Measurements from ENCODE around the gene CCDC43. TPM values are rescaled to one million over a fixed set of nuclear protein-coding genes. Genes with fewer than 3 reads are reported as not detected.
"Not testable (repeated sequence)": the region's sequence is repeated elsewhere in the genome, so short reads cannot be mapped to it uniquely, and the experiment has no call there.

CCDC43 gene
- total RNA-seq, 1 experiment from 2014 or later: 16.0 TPM

GRCh38 chr17:44726121-44726520, 36.5 kb upstream of the CCDC43 start:
- intact Hi-C loops (cut with micrococcal nuclease; ENCODE audit: unreplicated experiment); H3K36me3 ChIP-seq (ENCODE audit: control insufficient read depth, insufficient read depth, low read length); in situ Hi-C loops (cut with HindIII; ENCODE audit: low pct_unique_long_range_greater_than_20kb, low sequenced_read_pairs); H3K4me3 ChIP-seq (ENCODE audit: low read depth in 2 of 2, low read length in 2 of 2); H3K9me3 ChIP-seq (ENCODE audit: control insufficient read depth, insufficient read depth, low read depth, low read length); DNase-seq (ENCODE audit: low read depth, low spot score); H3K27ac ChIP-seq (ENCODE audit: low read length); BruUV-seq (replicated peaks); ATAC-seq; H3K4me1 ChIP-seq (ENCODE audit: control insufficient read depth, insufficient read depth, low read length); H3K27me3 ChIP-seq (ENCODE audit: control insufficient read depth, insufficient read depth, low read length); POLR2A ChIA-PET: not testable (repeated sequence)
- CTCF ChIA-PET: interaction anchor here (0.6 kb wide), 1 partner anchor 52 kb away, joined by 6 read pairs; no protein-coding TSS in a partner anchor

- H3K36me3 ChIP-seq (ENCODE audit: control insufficient read depth, insufficient read depth, low read length): peaks cover 5% of the 10 kb centered on the region; the same call in 1 of the 2 replicates
- in situ Hi-C loops (cut with HindIII; ENCODE audit: low pct_unique_long_range_greater_than_20kb, low sequenced_read_pairs) (no loop called here), intact Hi-C loops (cut with micrococcal nuclease; ENCODE audit: unreplicated experiment) (no loop called here)
- DNase-seq (ENCODE audit: low read depth, low spot score): no peak
- H3K27ac ChIP-seq (ENCODE audit: low read length): no peak overlapping the region
- no peak for TF ChIP-seq POLR2AphosphoS5 (IDR thresholded peaks at IDR 0.05; ENCODE audit: low read depth, low read length)
- no peak for TF ChIP-seq SIN3A (IDR thresholded peaks at IDR 0.05; ENCODE audit: borderline replicate concordance, insufficient read depth, low read depth, low read length)
- TF ChIP-seq TCF7L2 (IDR thresholded peaks at IDR 0.05; ENCODE audit: low read depth, low read length): no peak
- no peak for TF ChIP-seq REST (IDR thresholded peaks at IDR 0.05; ENCODE audit: insufficient read depth in 1 of 2, low read depth in 2 of 2, low read length in 1 of 2)
- no peak for TF ChIP-seq CTCF (IDR thresholded peaks at IDR 0.05)
- H3K4me1 ChIP-seq (ENCODE audit: control insufficient read depth, insufficient read depth, low read length): no peaks in the 10 kb centered on the region
- POLR2A ChIA-PET: interaction anchor here (0.6 kb wide), 1 partner anchor 35 kb away, joined by 4 read pairs; no protein-coding TSS in a partner anchor
- no peaks in the 10 kb centered on the region for H3K9me3 ChIP-seq (ENCODE audit: control insufficient read depth, insufficient read depth, low read depth, low read length)
- no TSS peak for BruUV-seq (replicated peaks)
- CTCF ChIA-PET: interaction anchor here (0.8 kb wide), 1 partner anchor 11 kb away, joined by 8 read pairs; no protein-coding TSS in a partner anchor
- no peak for ATAC-seq
- H3K27me3 ChIP-seq (ENCODE audit: control insufficient read depth, insufficient read depth, low read length): no peaks in the 10 kb centered on the region
- H3K4me3 ChIP-seq (ENCODE audit: low read depth in 2 of 2, low read length in 2 of 2): no peak overlapping the region
Observed at GRCh38 chr17:44722254-44722653, 32.7 kb upstream of the CCDC43 start.

- H3K27ac ChIP-seq (ENCODE audit: low read length): no peak overlapping the region
- no peaks in the 10 kb centered on the region for H3K36me3 ChIP-seq (ENCODE audit: control insufficient read depth, insufficient read depth, low read length)
- DNase-seq (ENCODE audit: low read depth, low spot score) (no peak), ATAC-seq (no peak)
- no peaks in the 10 kb centered on the region for H3K27me3 ChIP-seq (ENCODE audit: control insufficient read depth, insufficient read depth, low read length)
- H3K9me3 ChIP-seq (ENCODE audit: control insufficient read depth, insufficient read depth, low read depth, low read length): no peaks in the 10 kb centered on the region
- POLR2A ChIA-PET: no interaction called here
- CTCF ChIA-PET: no interaction called here
- H3K4me1 ChIP-seq (ENCODE audit: control insufficient read depth, insufficient read depth, low read length): no peaks in the 10 kb centered on the region
- TF ChIP-seq TCF7L2 (IDR thresholded peaks at IDR 0.05; ENCODE audit: low read depth, low read length) (no peak), POLR2AphosphoS5 (IDR thresholded peaks at IDR 0.05; ENCODE audit: low read depth, low read length) (no peak), REST (IDR thresholded peaks at IDR 0.05; ENCODE audit: insufficient read depth in 1 of 2, low read depth in 2 of 2, low read length in 1 of 2) (no peak), CTCF (IDR thresholded peaks at IDR 0.05) (no peak), SIN3A (IDR thresholded peaks at IDR 0.05; ENCODE audit: borderline replicate concordance, insufficient read depth, low read depth, low read length) (no peak)
- in situ Hi-C loops (cut with HindIII; ENCODE audit: low pct_unique_long_range_greater_than_20kb, low sequenced_read_pairs): no loop called here
- intact Hi-C loops (cut with micrococcal nuclease; ENCODE audit: unreplicated experiment): no loop called here
- no peak overlapping the region for H3K4me3 ChIP-seq (ENCODE audit: low read depth in 2 of 2, low read length in 2 of 2)
- no TSS peak for BruUV-seq (replicated peaks)
Observed at GRCh38 chr17:44719444-44719843, 29.9 kb upstream of the CCDC43 start.
